Tibial artery (tissue), 4 donors: ENCODE measurements around the gene MEIS1.

Experiments
- DNase-seq, 2 donors: peaks; one replicate each; pipeline ENCODE4 v3.0.0-alpha.2; 2019
- H3K27ac ChIP-seq, 2 donors: fragments of 200-600 bp; sonication (generic) in 1 of 2; 1 replicate in 1 of 2; 2 replicates in 1 of 2; pipeline ENCODE4 v1.5.1; 2018 to 2019; ENCODE audit warnings: mild to moderate bottlenecking in 1 of 2
- H3K27me3 ChIP-seq, 2 donors: fragments of 200-600 bp; sonication (generic) in 1 of 2; one replicate each; pipeline versions ENCODE4 v1.5.1 to v1.6.0; 2016 to 2019
- H3K36me3 ChIP-seq, 3 donors: fragments of 200-600 bp; sonication (generic) in 2 of 3; one replicate each; pipeline ENCODE4 v1.5.1; 2016 to 2019; ENCODE audit warnings: mild to moderate bottlenecking in 2 of 3
- H3K4me1 ChIP-seq, 4 donors: fragments of 200-600 bp; sonication (generic) in 2 of 4; 1 replicate in 3 of 4; 2 replicates in 1 of 4; pipeline ENCODE4 v1.5.1; 2016 to 2019
- H3K4me3 ChIP-seq, 2 donors: fragments of 200-600 bp; sonication (generic) in 1 of 2; 1 replicate in 1 of 2; 2 replicates in 1 of 2; pipeline ENCODE4 v1.5.1; 2018 to 2019; ENCODE audit warnings: mild to moderate bottlenecking in 2 of 2
- H3K9me3 ChIP-seq, 3 donors: fragments of 200-600 bp; sonication (generic) in 1 of 3; one replicate each; pipeline ENCODE4 v1.5.1; 2016 to 2019
- intact Hi-C: fragments of 100-400 bp; cut with DNase I; formaldehyde crosslinking; loops from one replicate; pipeline ENCODE4 v1.15.0; 2023; ENCODE audit warnings: low total_unique reads
- TF ChIP-seq, protein P1 (sequence below), 2 experiments: fragments of 200-600 bp in 1 of 2; fragments of 450-650 bp in 1 of 2; IDR thresholded peaks; one replicate each; pipeline ENCODE4 v1.5.1; 2017 to 2019; ENCODE audit warnings: antibody characterized with exemption in 2 of 2, mild to moderate bottlenecking in 1 of 2, moderate library complexity in 1 of 2

MEIS1 gene

DNA sequence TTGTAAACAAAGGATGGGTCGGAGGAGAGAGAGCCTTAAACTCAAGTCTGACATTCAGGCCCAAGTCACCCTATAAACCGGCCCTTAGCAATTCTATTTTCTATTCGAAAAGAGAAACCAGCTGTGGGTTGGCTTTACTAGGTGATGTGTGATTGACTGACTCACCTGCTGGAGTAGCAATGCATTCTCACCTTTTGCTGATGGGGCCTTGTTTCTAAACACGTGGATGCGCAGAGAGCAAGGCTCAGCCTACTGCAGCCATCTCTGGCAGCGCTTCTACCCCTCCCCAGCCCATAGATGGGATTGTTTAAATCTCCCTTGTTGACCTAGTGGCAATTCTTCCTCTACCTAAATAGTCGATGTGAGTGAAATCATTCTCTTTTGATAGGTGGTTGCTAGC, 138.5 kb downstream of the MEIS1 start:
- intact Hi-C loops: loop anchor here (10.0 kb wide), 1 partner anchor 1271 kb away; no protein-coding TSS in a partner anchor
- H3K4me1 ChIP-seq: peaks cover 0 to 30% (median 26%) of the 10 kb centered on the region in 4 donors
- peaks cover 0 to 29% of the 10 kb centered on the region in 2 donors for H3K27me3 ChIP-seq
- H3K4me3 ChIP-seq: no peak overlapping the region
- no peak for DNase-seq
- peaks cover 4 to 22% (median 7%) of the 10 kb centered on the region in 3 donors for H3K36me3 ChIP-seq
- H3K27ac ChIP-seq: no peak overlapping the region
- TF ChIP-seq, protein P1, sequence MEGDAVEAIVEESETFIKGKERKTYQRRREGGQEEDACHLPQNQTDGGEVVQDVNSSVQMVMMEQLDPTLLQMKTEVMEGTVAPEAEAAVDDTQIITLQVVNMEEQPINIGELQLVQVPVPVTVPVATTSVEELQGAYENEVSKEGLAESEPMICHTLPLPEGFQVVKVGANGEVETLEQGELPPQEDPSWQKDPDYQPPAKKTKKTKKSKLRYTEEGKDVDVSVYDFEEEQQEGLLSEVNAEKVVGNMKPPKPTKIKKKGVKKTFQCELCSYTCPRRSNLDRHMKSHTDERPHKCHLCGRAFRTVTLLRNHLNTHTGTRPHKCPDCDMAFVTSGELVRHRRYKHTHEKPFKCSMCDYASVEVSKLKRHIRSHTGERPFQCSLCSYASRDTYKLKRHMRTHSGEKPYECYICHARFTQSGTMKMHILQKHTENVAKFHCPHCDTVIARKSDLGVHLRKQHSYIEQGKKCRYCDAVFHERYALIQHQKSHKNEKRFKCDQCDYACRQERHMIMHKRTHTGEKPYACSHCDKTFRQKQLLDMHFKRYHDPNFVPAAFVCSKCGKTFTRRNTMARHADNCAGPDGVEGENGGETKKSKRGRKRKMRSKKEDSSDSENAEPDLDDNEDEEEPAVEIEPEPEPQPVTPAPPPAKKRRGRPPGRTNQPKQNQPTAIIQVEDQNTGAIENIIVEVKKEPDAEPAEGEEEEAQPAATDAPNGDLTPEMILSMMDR (IDR thresholded peaks at IDR 0.05): no peak
- H3K9me3 ChIP-seq: no peaks in the 10 kb centered on the region

DNA sequence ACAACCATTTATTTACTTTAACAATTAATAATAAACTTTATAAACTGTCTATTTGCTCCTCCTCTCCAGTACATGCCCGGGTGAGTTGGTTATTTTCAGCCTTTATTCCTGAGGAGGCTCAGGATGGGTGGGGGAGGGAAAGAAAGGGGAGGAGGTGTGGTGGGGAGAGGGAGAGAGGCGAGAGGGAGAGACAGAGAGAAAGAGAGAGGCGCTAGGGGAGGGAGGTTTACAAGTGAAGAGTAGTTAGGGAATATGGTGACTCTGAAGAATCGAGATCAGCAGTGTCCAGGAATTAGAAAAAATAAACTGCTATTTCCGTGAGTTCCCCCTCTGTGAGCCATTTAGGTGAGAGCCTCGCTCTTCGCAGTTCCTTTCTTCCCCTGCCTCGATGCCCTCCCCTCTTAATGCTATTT, 138.9 kb downstream of the MEIS1 start:
- no peaks in the 10 kb centered on the region for H3K9me3 ChIP-seq
- H3K4me3 ChIP-seq: no peak overlapping the region
- intact Hi-C loops: loop anchor here (10.0 kb wide), 1 partner anchor 1271 kb away; no protein-coding TSS in a partner anchor
- DNase-seq: no peak
- H3K27ac ChIP-seq: no peak overlapping the region
- TF ChIP-seq, protein P1 (IDR thresholded peaks at IDR 0.05): no peak
- peaks cover 0 to 30% (median 26%) of the 10 kb centered on the region in 4 donors for H3K4me1 ChIP-seq
- H3K36me3 ChIP-seq: peaks cover 4 to 18% (median 7%) of the 10 kb centered on the region in 3 donors
- peaks cover 0 to 34% of the 10 kb centered on the region in 2 donors for H3K27me3 ChIP-seq

DNA sequence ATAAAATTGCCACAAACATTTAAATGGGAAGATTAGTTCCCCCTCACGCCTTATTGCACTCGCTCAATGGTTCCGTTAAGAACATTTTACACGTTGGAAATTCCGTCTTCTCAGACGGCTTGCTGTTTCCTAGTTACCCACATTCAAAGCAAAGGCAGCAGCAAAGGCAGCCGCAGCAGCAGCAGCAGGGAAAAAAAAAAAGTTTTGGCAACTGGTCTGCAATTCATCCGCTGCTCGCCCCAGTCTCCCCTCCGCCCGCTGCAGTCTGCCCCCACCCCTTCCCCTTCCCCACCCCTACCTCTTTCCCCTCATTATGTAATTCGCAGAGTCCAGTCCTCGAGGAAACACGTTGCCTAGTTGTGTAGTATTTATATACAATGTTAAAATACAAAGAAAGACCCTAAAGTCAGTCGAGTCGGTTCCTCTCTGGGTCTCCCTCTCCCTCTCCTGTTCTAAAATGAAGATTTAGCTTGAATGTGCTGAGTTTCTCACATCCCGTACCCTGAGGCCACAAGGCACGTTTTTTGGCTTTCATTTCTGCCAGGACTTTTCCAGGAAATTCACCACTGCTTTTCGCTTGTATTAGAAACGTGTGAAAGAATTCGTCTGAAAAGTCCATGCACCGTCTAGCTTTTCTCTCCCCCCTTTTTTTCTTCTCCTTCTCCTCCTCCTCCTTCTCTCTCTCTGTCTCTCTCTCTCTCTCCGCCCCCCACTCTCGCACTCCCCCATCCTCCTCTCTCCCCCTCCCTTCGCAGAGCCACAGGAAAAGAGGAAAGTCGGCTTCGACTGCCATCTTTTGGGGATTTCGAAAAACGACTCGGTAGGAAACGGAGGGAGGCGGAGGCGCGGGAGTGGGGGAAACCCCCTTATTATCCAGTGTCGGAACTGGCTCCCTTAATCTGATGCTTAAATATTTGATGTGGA, 140.0 kb downstream of the MEIS1 start:
- TF ChIP-seq, protein P1 (IDR thresholded peaks at IDR 0.05): peak; percentile 29 to 45
- DNase-seq: peak in 1 of 2 donors; percentile 73
- Histone ChIP-seq H3K4me1 (peaks cover 0 to 30% (median 26%) of the 10 kb centered on the region in 4 donors), H3K27me3 (peaks cover 5 to 44% of the 10 kb centered on the region in 2 donors), H3K9me3 (no peaks in the 10 kb centered on the region), H3K4me3 (peak overlapping the region; percentile 55 to 75), H3K27ac (peak overlapping the region; percentile 40 to 50), H3K36me3 (peaks cover 4 to 13% (median 7%) of the 10 kb centered on the region in 3 donors)
- intact Hi-C loops: loop anchor here (10.0 kb wide), 1 partner anchor 1270 kb away; no protein-coding TSS in a partner anchor

DNA sequence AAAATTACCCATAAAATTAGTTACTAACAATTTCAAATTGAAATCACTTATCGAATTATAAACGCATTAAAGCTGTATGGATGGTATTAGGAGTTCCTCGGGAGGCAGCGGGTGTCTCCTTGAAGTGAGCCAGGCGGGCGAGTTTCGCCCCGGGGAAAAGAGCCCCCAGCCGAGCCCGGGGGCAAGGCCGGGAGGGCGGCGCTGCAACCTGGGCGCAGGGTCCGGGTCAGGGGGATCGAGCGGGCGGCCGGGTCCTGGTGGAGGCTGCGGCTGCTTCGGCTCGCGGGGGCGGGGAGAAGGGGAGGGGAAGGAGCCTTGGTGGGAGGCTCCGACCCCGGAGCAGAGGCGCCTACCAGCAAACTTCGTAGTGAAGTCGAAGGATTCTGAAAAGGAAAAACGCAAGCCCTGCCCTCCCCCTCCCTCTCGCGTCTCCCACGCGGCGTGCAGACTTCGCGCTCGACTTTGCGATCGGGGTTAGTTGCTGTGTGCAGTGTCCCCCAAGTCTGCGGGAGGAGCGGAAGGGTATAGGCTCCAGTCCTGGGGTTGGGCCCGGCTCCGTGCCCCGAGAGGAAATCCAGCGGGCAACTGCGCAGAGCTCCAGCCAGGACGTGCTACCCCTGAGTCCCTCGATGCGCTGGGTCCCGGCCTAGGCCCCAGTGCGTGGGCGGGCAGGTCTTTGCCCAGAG, 140.8 kb downstream of the MEIS1 start:
- TF ChIP-seq, protein P1 (IDR thresholded peaks at IDR 0.05): no peak
- Histone ChIP-seq H3K4me3 (peak overlapping the region; percentile 55 to 75), H3K9me3 (no peaks in the 10 kb centered on the region), H3K27ac (peak overlapping the region; percentile 50 to 55), H3K27me3 (peaks cover 5 to 52% of the 10 kb centered on the region in 2 donors), H3K4me1 (peaks cover 0 to 32% (median 26%) of the 10 kb centered on the region in 4 donors), H3K36me3 (peaks cover 4 to 13% (median 7%) of the 10 kb centered on the region in 3 donors)
- DNase-seq: no peak
- intact Hi-C loops: loop anchor here (2.0 to 10.0 kb wide), 2 partner anchors 145 to 1269 kb away; no protein-coding TSS in a partner anchor

DNA sequence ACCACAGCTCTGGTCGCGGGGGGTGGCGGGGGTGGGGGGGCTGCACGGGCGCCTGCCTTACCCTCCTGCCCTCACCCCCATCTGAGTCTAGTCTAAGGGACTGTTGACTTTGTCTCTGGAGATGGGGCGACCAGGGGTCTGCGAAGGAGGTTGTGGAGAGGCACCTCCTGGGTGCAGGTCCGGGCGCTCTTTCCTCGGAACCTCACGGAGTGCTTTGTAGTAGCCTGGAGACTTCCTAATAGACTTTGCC, 141.3 kb downstream of the MEIS1 start:
- intact Hi-C loops: loop anchor here (2.0 to 10.0 kb wide), 2 partner anchors 145 to 1269 kb away; no protein-coding TSS in a partner anchor
- H3K4me1 ChIP-seq: peaks cover 0 to 36% (median 26%) of the 10 kb centered on the region in 4 donors
- TF ChIP-seq, protein P1 (IDR thresholded peaks at IDR 0.05): no peak
- peaks cover 5 to 57% of the 10 kb centered on the region in 2 donors for H3K27me3 ChIP-seq
- no peaks in the 10 kb centered on the region for H3K9me3 ChIP-seq
- peak overlapping the region; percentile 55 to 75 for H3K4me3 ChIP-seq
- H3K27ac ChIP-seq: peak overlapping the region in 1 of 2 donors; percentile 50
- H3K36me3 ChIP-seq: peaks cover 1 to 10% (median 4%) of the 10 kb centered on the region in 3 donors
- no peak for DNase-seq
